Neural progenitor cell (in vitro differentiated cells): ENCODE results near the gene KRTAP10-3. TPM values are rescaled to one million over a fixed set of nuclear protein-coding genes. Genes with fewer than 3 reads are reported as not detected.

Experiments used
- DNase-seq: peaks from one replicate; pipeline ENCODE4 v3.0.0-alpha.2; 2016; ENCODE audit warnings: low spot score
- H2AFZ ChIP-seq: fragments of 200-600 bp; sonication (generic); replicated peaks from 2 replicates; pipeline ENCODE4 v1.6.1; 2016; ENCODE audit warnings: antibody characterized with exemption
- H3F3A ChIP-seq: fragments of 200-600 bp; sonication (generic); 2 replicates; pipeline ENCODE4 v1.6.1; 2016; ENCODE audit warnings: antibody characterized with exemption, low read depth
- H3K27ac ChIP-seq: fragments of 200-600 bp; sonication (generic); 2 replicates; pipeline ENCODE4 v1.5.1; 2016; ENCODE audit warnings: mild to moderate bottlenecking
- H3K27me3 ChIP-seq: fragments of 200-600 bp; sonication (generic); 2 replicates; pipeline ENCODE4 v1.6.1; 2016; ENCODE audit warnings: mild to moderate bottlenecking, moderate library complexity
- H3K36me3 ChIP-seq: fragments of 200-600 bp; sonication (generic); 2 replicates; pipeline ENCODE4 v1.5.1; 2016
- H3K4me1 ChIP-seq: fragments of 200-600 bp; sonication (generic); 2 replicates; pipeline ENCODE4 v1.6.1; 2016; ENCODE audit warnings: mixed run types
- H3K4me2 ChIP-seq: fragments of 200-600 bp; sonication (generic); 2 replicates; pipeline ENCODE4 v1.6.1; 2016
- H3K4me3 ChIP-seq: fragments of 200-600 bp; sonication (generic); 2 replicates; pipeline ENCODE4 v1.5.1; 2016
- H3K79me2 ChIP-seq: fragments of 200-600 bp; sonication (generic); 2 replicates; pipeline ENCODE4 v1.6.1; 2016; ENCODE audit warnings: low read depth
- H3K9ac ChIP-seq: fragments of 200-600 bp; sonication (generic); 2 replicates; pipeline ENCODE4 v1.6.1; 2016
- H3K9me3 ChIP-seq: fragments of 200-600 bp; sonication (generic); 2 replicates; pipeline ENCODE4 v1.5.1; 2016; ENCODE audit warnings: low read depth
- H4K20me1 ChIP-seq: fragments of 200-600 bp; sonication (generic); 2 replicates; pipeline ENCODE4 v1.6.1; 2016; ENCODE audit warnings: low read depth
- H3K27ac Mint-ChIP-seq: 3 replicates; pipeline ENCODE4 v1.8.0; 2021; ENCODE audit warnings: mixed read lengths
- H3K27me3 Mint-ChIP-seq: 2 replicates; pipeline ENCODE4 v1.8.0; 2022; ENCODE audit warnings: low read depth, mild to moderate bottlenecking, inconsistent platforms, moderate library complexity, mixed read lengths; ENCODE audit not compliant: insufficient read depth
- H3K36me3 Mint-ChIP-seq: 3 replicates; pipeline ENCODE4 v1.8.0; 2021; ENCODE audit warnings: mixed read lengths
- H3K4me1 Mint-ChIP-seq: 3 replicates; pipeline ENCODE4 v1.8.0; 2021; ENCODE audit warnings: mixed read lengths
- H3K4me3 Mint-ChIP-seq: 3 replicates; pipeline ENCODE4 v1.8.0; 2021; ENCODE audit warnings: mild to moderate bottlenecking, moderate library complexity, mixed read lengths
- H3K9me3 Mint-ChIP-seq: 3 replicates; pipeline ENCODE4 v1.8.0; 2020; ENCODE audit warnings: mixed read lengths
- CTCF ChIP-seq: fragments of 200-600 bp; sonication (generic); IDR thresholded peaks from 2 replicates; pipeline ENCODE4 v1.5.1; 2017; ENCODE audit warnings: antibody characterized with exemption, mild to moderate bottlenecking
- EZH2 ChIP-seq: fragments of 200-600 bp; sonication (generic); IDR thresholded peaks from 2 replicates; pipeline ENCODE4 v1.6.1; 2017; ENCODE audit warnings: antibody characterized with exemption, mild to moderate bottlenecking, moderate library complexity
- EZH2phosphoT487 ChIP-seq: fragments of 200-600 bp; sonication (generic); IDR thresholded peaks from 2 replicates; pipeline ENCODE4 v1.6.1; 2017; ENCODE audit warnings: antibody characterized with exemption
- total RNA-seq: library from RNA; depleted of rRNA; stranded (reverse); fragments of >200 nt; gene quantifications from 2 replicates; pipeline ENCODE4 v1.2.3, GENCODE V29; 2015; ENCODE audit warnings: low replicate concordance

KRTAP10-3 gene
- total RNA-seq, 1 donor from 2014 or later: not detected

GRCh38 chr21:44579056-44579832, 20.6 kb upstream of the KRTAP10-3 start:
- TF ChIP-seq EZH2phosphoT487 (no peak), EZH2 (no peak)
- Histone ChIP-seq H3K79me2 (no peaks in the 10 kb centered on the region), H3K4me3 (no peak overlapping the region), H3K9ac (no peak overlapping the region), H3F3A (peaks cover 14% of the 10 kb centered on the region), H4K20me1 (no peaks in the 10 kb centered on the region), H3K27ac (no peak overlapping the region), H3K9me3 (peaks cover 10% of the 10 kb centered on the region), H3K4me1 (peaks cover 13% of the 10 kb centered on the region), H2AFZ (no peak overlapping the region), H3K36me3 (no peaks in the 10 kb centered on the region), H3K27me3 (no peaks in the 10 kb centered on the region), H3K4me2 (no peak overlapping the region)
- H3K4me3 Mint-ChIP-seq: no peak overlapping the region
- peaks cover 12% of the 10 kb centered on the region for H3K4me1 Mint-ChIP-seq
- no peak for DNase-seq
- no peaks in the 10 kb centered on the region for H3K36me3 Mint-ChIP-seq
- no peak overlapping the region for H3K27ac Mint-ChIP-seq
- peaks cover 4% of the 10 kb centered on the region for H3K27me3 Mint-ChIP-seq
- peaks cover 44% of the 10 kb centered on the region for H3K9me3 Mint-ChIP-seq

GRCh38 chr21:44578371-44579055, 19.9 kb upstream of the KRTAP10-3 start:
- no peak overlapping the region for H3K4me2 ChIP-seq
- H2AFZ ChIP-seq: no peak overlapping the region
- H3K9me3 ChIP-seq: peaks cover 10% of the 10 kb centered on the region
- TF ChIP-seq EZH2 (no peak), CTCF (no peak), EZH2phosphoT487 (no peak)
- no peaks in the 10 kb centered on the region for H3K79me2 ChIP-seq
- H3K4me1 Mint-ChIP-seq: peaks cover 11% of the 10 kb centered on the region
- no peaks in the 10 kb centered on the region for H3K36me3 ChIP-seq
- H3K4me3 ChIP-seq: no peak overlapping the region
- H3F3A ChIP-seq: peaks cover 10% of the 10 kb centered on the region
- H3K27ac ChIP-seq: no peak overlapping the region
- no peak overlapping the region for H3K9ac ChIP-seq
- H4K20me1 ChIP-seq: no peaks in the 10 kb centered on the region
- H3K27me3 Mint-ChIP-seq: peaks cover 4% of the 10 kb centered on the region
- H3K4me3 Mint-ChIP-seq: no peak overlapping the region
- no peaks in the 10 kb centered on the region for H3K36me3 Mint-ChIP-seq
- peaks cover 44% of the 10 kb centered on the region for H3K9me3 Mint-ChIP-seq
- no peaks in the 10 kb centered on the region for H3K27me3 ChIP-seq
- H3K4me1 ChIP-seq: peaks cover 11% of the 10 kb centered on the region
- no peak for DNase-seq
- H3K27ac Mint-ChIP-seq: no peak overlapping the region

GRCh38 chr21:44576025-44576420, 17.4 kb upstream of the KRTAP10-3 start:
- no peak for DNase-seq
- H3K4me1 ChIP-seq: no peaks in the 10 kb centered on the region
- no peaks in the 10 kb centered on the region for H3K79me2 ChIP-seq
- H3K27me3 ChIP-seq: no peaks in the 10 kb centered on the region
- Mint-ChIP-seq H3K9me3 (peaks cover 42% of the 10 kb centered on the region), H3K27ac (no peak overlapping the region), H3K4me3 (no peak overlapping the region), H3K36me3 (no peaks in the 10 kb centered on the region), H3K27me3 (peaks cover 8% of the 10 kb centered on the region), H3K4me1 (peaks cover 2% of the 10 kb centered on the region)
- H3K4me2 ChIP-seq: no peak overlapping the region
- no peak overlapping the region for H2AFZ ChIP-seq
- no peaks in the 10 kb centered on the region for H4K20me1 ChIP-seq
- TF ChIP-seq CTCF (no peak), EZH2 (no peak), EZH2phosphoT487 (no peak)
- H3K4me3 ChIP-seq: no peak overlapping the region
- no peak overlapping the region for H3K9ac ChIP-seq
- no peak overlapping the region for H3K27ac ChIP-seq
- no peaks in the 10 kb centered on the region for H3F3A ChIP-seq
- no peaks in the 10 kb centered on the region for H3K36me3 ChIP-seq
- H3K9me3 ChIP-seq: peaks cover 3% of the 10 kb centered on the region
